GM12891 (cell line): ENCODE data around the gene EPB41L2.
"Not testable (repeated sequence)": the region's sequence is repeated elsewhere in the genome, so short reads cannot be mapped to it uniquely, and the experiment has no call there.

Experiments
- DNase-seq: peaks from one replicate; pipeline ENCODE4 v3.0.0; 2011; ENCODE audit warnings: low spot score; ENCODE audit not compliant: insufficient read length
- FAIRE-seq: peaks from 2 replicates; lab custom pipeline; 2011; peaks lifted over from hg19 to GRCh38; lab: Jason Lieb, UNC
- PAX5 ChIP-seq: IDR thresholded peaks from 2 replicates; pipeline ENCODE4 v1.6.1; 2011; ENCODE audit warnings: low read length, moderate library complexity, mild to moderate bottlenecking; ENCODE audit not compliant: insufficient read depth, severe bottlenecking
- POLR2A ChIP-seq: IDR thresholded peaks from 2 replicates; pipeline ENCODE4 v1.6.1; 2011; ENCODE audit warnings: low read depth, low read length, control low read depth
- POLR2AphosphoS5 ChIP-seq: IDR thresholded peaks from 2 replicates; pipeline ENCODE4 v1.6.1; 2011; ENCODE audit warnings: low read depth, low read length, control low read depth
- POU2F2 ChIP-seq: IDR thresholded peaks from 2 replicates; pipeline ENCODE4 v1.6.1; 2011; ENCODE audit warnings: low read depth, mild to moderate bottlenecking, control low read depth, low read length, moderate library complexity
- SPI1 ChIP-seq: IDR thresholded peaks from 2 replicates; pipeline ENCODE4 v1.6.1; 2011; ENCODE audit warnings: low read depth, low read length, control low read depth
- TAF1 ChIP-seq: IDR thresholded peaks from 2 replicates; pipeline ENCODE4 v1.6.1; 2011; ENCODE audit warnings: low read depth, low read length, control low read depth

The EPB41L2 gene

DNA sequence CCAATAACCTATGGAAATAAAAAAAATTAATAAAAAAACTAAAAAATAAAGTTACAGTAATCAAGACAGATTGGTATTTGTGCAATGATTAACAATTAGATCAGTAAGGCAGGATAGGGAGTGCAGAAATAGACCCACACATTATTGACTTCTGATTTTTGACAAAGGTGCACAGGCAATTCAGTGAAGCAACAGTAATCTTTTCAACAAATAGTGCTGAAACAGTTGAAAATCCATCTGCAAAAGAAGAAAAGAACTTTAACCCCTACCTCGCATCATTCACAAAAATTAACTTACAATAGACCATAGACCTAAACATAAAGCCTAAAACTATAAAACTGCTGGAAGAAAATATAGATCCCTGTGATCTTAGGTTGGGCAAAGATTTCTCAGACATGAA lies 240.3 kb downstream of the EPB41L2 start:
- TF ChIP-seq POLR2A (no peak), POLR2AphosphoS5 (no peak), PAX5 (no peak), TAF1 (no peak), POU2F2 (no peak), SPI1 (no peak)
- FAIRE-seq = no peak
- DNase-seq = no peak

DNA sequence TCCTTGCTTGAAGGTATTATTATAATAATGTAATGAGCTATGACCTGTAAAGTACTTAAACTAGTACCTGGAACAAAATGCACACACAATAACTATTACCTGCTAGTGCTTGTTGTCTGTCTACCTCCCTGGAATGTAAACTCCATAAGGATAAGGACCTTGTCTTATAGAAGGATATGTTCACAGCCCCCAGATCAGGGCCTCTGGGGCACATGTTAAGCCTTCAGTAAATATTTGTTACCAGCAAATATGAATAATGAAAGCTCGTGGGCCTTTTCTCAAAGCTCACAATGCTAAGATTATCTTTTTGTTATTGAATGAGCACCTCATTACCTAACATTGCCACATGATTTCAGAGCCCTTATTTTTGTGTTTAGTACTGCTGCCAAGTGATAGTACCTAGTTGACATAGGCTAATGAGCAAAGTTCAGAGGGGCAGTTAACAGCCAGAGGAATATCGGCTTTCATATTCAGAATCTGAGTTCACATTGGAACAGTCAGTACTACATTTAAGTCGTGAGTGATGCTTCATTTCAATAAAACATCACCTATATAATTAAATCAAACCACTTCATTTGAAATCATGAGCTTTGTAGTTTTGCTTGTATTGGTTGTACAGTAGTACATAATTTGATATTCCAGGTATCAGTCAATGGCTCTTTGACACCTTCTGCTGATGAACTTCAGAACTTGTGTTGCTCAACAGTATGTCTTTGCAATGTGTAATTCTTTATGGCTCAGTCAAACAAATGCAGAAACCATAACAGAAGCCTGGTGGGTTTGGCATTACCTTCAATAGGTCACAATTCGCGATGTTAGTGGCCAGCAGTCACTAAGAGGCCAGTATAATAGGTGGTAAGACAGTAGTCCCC lies 247.6 kb downstream of the EPB41L2 start:
- DNase-seq (no peak), FAIRE-seq (no peak)
- TF ChIP-seq POLR2AphosphoS5 (no peak), PAX5 (no peak), POU2F2 (no peak), POLR2A (no peak), SPI1 (no peak), TAF1 (no peak)

DNA sequence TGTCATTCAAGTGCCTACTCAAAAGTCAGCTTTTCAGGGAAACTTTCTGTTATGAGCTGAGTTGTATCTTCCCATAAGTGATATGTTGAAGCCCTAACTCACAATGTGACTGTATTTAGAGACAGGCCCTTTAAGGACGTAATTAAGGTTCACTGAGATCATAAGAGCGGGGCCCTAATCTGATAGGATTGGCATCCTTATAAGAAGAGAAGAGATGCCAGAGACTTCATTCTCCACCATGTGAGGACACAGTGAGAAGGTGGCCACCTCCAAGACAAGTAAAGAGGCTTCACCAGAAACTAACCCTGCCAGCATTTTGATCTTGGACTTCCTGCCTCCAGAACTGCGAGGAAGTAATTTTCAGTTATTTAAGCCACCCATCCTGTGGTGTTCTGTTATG lies 248.5 kb downstream of the EPB41L2 start:
- TF ChIP-seq TAF1 (no peak), SPI1 (no peak), PAX5 (no peak), POLR2AphosphoS5 (no peak), POU2F2 (no peak), POLR2A (no peak)
- FAIRE-seq (no peak), DNase-seq (no peak)

DNA sequence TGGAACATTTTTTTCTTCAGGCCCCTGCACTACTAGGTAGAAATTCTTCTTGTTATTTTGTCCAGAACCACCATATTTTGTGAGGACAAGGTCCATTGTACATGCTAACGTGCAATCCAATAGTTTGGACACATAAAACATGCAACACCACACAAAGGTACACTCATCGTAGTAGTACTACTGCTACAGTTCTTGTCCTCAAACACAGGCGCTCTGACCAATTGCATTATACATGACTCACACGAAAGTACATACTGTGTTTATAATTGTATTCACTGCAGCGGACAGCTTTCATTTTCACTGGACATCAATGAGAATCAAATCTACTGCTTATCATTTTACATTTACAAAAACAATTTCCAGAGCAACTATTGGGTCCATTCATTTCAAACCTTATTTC lies 251.1 kb downstream of the EPB41L2 start:
- TF ChIP-seq SPI1 (no peak), POLR2A (no peak), POU2F2 (no peak), PAX5 (no peak), TAF1 (no peak), POLR2AphosphoS5 (no peak)
- no peak for FAIRE-seq
- no peak for DNase-seq

DNA sequence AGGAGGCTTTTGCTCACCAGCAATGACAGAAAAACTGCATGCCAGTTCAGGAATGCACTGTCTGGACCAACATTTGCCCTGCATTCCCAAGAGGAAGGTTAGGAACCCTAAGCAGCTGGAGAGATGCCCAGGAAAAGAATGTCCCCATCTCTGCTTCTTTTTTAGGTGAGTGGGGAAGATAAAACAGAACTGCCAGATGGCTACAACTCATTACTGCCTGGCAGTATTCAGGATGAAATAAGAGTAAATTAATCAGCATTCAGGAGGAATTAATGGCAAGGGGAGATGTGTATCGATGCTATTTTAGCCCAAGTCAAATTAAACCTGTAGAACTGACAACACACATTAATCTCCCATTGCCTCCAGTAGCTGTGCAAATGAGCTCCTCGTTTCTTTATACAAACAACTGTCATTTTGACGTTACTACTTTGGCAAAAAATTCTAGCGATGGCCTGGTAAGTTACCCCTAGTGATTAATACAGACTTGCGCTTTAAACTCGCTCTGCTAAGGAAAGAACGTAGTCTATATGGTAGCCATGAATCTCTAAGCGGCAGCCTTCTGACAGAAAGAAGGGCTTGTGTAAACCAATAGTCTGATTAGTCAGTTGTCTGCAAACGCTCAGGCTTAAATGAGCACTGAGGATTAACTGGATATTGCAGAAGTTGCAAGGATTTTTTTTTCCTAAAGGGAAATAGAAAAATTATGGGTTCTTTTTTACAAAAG lies 252.6 kb downstream of the EPB41L2 start:
- FAIRE-seq (no peak), DNase-seq (no peak)
- TF ChIP-seq TAF1 = no peak

DNA sequence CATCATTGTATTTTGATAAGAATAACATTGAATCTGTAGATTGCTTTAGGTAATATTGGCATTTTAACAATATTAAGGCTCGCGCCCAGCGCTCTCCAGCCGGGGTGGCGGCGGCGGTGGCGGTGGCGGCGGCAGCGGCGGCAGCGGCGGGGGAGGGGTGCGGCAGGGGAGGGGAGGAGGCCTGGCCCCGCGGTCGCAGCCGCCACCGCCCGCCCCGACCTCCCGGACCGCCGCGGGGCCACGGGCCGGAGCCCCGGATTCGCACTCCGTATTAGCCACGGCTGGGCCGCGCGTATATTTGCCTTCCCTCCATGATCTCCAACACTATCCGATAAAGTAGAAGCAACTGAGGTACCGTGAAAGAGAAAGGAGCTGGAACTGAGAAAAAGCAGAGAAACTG lies 261.7 kb downstream of the EPB41L2 start:
- not testable (repeated sequence) for FAIRE-seq, DNase-seq

DNA sequence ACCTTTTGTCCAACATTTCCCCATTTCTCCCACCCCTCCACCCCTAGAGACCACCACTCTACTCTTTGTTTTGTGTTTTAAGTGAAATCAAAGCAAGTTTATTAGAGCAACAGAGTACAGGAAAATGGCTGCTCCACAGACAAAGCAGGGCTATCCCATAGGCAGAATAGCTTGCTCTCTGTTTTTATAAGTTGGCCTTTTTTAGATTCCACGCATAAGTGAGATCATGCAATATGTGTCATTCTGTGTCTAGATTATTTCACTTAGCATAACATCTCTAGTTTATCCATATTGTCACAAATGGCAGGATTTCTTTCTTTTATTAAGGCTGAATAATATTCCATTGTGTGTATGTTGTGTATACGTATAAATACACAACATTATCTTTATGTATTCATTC lies 266.0 kb downstream of the EPB41L2 start:
- DNase-seq (no peak), FAIRE-seq (no peak)
- TF ChIP-seq POU2F2 = no peak
- TF ChIP-seq SPI1 = no peak
- TF ChIP-seq POLR2A = no peak
- no peak for TF ChIP-seq POLR2AphosphoS5
- TF ChIP-seq PAX5 = no peak
- no peak for TF ChIP-seq TAF1

DNA sequence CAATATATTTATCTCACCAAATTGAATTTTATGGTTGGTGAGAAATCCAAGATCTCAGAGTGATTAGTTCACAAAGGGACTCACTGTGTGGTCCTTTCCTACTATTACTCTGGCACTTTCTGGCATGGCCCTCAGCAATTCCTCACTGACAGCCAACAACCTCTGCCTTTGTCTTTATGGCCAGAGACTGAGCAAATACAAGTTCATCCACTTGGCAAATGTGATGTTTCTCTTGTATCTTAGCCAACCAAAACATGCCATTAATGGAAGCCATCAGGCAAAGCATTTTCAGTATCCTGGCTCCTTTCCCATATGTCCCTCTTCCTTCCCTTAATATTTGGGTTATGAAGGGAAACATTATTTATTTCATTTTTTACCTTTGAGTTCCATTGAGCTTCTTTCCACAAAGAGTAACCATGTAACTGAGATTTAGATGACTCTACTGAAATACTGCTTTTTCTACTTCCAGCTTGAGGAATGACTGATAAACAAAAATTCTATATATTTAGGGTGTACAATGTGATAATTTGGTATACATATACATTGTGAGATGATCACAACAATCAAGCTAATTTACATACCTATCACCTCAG lies 266.6 kb downstream of the EPB41L2 start:
- DNase-seq (no peak), FAIRE-seq (no peak)
- no peak for TF ChIP-seq POU2F2
- no peak for TF ChIP-seq PAX5
- no peak for TF ChIP-seq TAF1
- no peak for TF ChIP-seq POLR2AphosphoS5
- TF ChIP-seq SPI1 = no peak
- no peak for TF ChIP-seq POLR2A

DNA sequence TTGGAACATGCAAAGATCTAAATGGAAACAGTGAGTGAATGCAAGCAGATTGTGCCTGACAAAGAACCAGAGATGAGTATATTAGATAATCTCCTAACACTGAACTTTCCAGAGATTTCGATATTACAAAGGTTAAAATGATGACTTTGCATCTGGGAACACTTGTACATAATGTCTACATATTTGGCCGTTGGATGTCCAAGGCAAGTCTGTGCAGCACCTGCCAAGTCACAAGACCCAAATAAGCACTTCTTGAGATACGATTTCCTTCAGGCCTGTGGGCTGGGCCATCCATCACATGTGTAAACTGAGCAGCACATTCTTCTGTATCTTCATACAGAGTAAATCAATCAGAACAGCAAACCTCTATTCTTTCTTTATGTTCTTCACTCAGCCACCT lies 268.3 kb downstream of the EPB41L2 start:
- FAIRE-seq (no peak), DNase-seq (no peak)
- TF ChIP-seq SPI1 (no peak), TAF1 (no peak), POLR2A (no peak), PAX5 (no peak), POU2F2 (no peak), POLR2AphosphoS5 (no peak)

DNA sequence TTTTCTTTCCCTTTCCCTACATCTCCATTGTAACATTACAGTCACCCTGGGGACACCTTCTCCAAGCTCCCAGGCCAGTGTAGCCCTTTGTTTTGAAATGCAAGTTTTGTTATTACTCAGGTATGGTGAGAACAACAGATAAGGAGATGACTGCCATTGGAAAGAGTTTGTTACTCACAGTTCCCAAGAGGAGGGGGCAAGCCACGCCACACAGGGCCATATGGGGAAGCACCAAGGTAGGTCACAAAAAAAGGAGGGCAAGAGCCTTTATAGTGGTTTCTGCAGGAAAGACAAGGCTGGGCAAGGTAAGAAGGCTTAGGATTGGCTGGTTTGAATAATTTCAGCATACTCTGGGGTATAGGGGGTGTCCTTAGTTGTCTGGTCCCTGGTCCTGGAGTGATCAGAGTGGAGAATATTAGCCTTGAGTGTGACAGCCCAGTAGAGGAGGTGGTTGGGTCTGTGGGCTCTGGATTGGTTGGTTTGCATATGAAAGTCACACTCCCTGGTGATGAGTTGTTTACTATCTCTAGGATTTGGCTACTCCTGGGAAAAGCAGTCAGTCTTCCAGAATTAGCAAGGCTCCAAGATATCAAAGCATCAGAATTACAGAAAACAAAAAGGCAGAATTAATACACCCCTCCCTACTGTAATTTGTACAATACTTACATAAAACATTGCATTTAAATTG lies 268.9 kb downstream of the EPB41L2 start:
- no peak for FAIRE-seq
- no peak for DNase-seq

More for the DNA sequence above, 268.9 kb downstream of the EPB41L2 start:
- TF ChIP-seq TAF1 (no peak), SPI1 (no peak), POU2F2 (no peak), POLR2AphosphoS5 (no peak)
